ENCODE results near the gene SYTL3. TPM values are rescaled to one million over a fixed set of nuclear protein-coding genes. Genes with fewer than 3 reads are reported as not detected.
A peak's percentile ranks its signal among the peaks of the same experiment; 100 is the strongest.

SYTL3 gene
- total RNA-seq, 2 experiments from 2014 or later: 151 to 163 TPM

DNA sequence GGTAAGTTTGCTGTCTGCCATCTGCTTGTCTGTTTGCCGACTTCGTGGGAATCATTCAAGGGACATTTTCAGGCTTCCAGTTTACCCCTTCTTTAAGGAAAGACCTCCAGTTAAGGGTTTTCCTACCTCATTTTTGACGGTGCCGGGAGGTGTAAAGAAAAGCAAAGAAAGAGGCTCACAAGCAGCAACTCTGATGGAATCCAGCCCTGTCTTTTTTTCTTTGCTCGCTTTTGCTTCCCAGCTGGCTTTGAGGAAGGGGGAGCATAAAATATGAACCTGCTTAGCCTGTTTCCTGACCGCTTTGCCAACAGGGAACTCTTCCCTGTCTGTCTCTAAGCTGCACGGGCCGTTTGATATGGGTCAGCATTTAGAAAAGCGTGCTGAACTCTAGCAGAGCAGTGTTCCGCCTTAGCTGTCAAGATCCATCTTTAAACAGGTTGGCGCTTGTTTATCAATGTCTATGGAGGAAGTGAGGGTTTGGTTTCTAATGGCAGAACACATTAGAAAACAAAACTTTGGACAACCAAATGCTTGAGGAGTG, 13.8 kb downstream of the SYTL3 start:
- no peak for DNase-seq
- H3K4me1 Mint-ChIP-seq (ENCODE audit: low read depth): peaks cover 42% of the 10 kb centered on the region
- no peak for ATAC-seq
- CTCF ChIA-PET: interaction anchor here (1.0 to 5.3 kb wide), 3 partner anchors 9 to 443 kb away, joined by 3 to 55 read pairs (median 4); no protein-coding TSS in a partner anchor
- H3K36me3 Mint-ChIP-seq (ENCODE audit: low read depth): peaks cover 85% of the 10 kb centered on the region
- intact Hi-C loops (cut with micrococcal nuclease): no loop called here
- peak overlapping the region; percentile 62 for H3K4me3 Mint-ChIP-seq
- H3K27me3 Mint-ChIP-seq: no peaks in the 10 kb centered on the region
- H3K9me3 Mint-ChIP-seq: no peaks in the 10 kb centered on the region
- H3K27ac Mint-ChIP-seq: peak overlapping the region; percentile 34
- TF ChIP-seq, protein P1, sequence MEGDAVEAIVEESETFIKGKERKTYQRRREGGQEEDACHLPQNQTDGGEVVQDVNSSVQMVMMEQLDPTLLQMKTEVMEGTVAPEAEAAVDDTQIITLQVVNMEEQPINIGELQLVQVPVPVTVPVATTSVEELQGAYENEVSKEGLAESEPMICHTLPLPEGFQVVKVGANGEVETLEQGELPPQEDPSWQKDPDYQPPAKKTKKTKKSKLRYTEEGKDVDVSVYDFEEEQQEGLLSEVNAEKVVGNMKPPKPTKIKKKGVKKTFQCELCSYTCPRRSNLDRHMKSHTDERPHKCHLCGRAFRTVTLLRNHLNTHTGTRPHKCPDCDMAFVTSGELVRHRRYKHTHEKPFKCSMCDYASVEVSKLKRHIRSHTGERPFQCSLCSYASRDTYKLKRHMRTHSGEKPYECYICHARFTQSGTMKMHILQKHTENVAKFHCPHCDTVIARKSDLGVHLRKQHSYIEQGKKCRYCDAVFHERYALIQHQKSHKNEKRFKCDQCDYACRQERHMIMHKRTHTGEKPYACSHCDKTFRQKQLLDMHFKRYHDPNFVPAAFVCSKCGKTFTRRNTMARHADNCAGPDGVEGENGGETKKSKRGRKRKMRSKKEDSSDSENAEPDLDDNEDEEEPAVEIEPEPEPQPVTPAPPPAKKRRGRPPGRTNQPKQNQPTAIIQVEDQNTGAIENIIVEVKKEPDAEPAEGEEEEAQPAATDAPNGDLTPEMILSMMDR (IDR thresholded peaks at IDR 0.05): no peak
- POLR2A ChIA-PET: interaction anchor here (1.1 to 6.9 kb wide), 6 partner anchors 11 to 23 kb away, joined by 3 to 65 read pairs (median 6); partner anchors contain the start of genes DYNLT1 and SYTL3

DNA sequence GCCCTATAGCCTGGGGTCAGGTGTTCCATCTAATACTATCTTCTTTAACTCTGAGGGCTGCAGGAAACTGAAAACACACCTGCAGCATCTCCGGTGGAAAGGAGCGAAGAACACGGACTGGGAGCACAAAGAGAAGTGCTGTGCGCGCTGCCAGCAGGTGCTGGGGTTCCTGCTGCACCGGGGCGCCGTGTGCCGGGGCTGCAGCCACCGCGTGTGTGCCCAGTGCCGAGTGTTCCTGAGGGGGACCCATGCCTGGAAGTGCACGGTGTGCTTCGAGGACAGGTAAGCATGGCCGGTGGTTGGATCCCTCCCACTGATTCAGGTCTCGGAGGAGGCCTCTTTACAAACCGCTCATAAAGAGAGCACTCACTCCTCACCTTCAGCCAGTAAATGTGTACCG, 15.5 kb downstream of the SYTL3 start:
- TF ChIP-seq, protein P1 (IDR thresholded peaks at IDR 0.05): no peak
- no peak for ATAC-seq
- no peaks in the 10 kb centered on the region for H3K9me3 Mint-ChIP-seq
- POLR2A ChIA-PET: interaction anchor here (0.6 kb wide), 1 partner anchor 251 kb away, joined by 3 read pairs; no protein-coding TSS in a partner anchor
- peaks cover 31% of the 10 kb centered on the region for H3K4me1 Mint-ChIP-seq (ENCODE audit: low read depth)
- CTCF ChIA-PET: interaction anchor here (0.9 kb wide), 1 partner anchor 26 kb away, joined by 4 read pairs; no protein-coding TSS in a partner anchor
- DNase-seq: no peak
- no peak overlapping the region for H3K4me3 Mint-ChIP-seq
- H3K36me3 Mint-ChIP-seq (ENCODE audit: low read depth): peaks cover 83% of the 10 kb centered on the region
- no peaks in the 10 kb centered on the region for H3K27me3 Mint-ChIP-seq
- no peak overlapping the region for H3K27ac Mint-ChIP-seq
- intact Hi-C loops (cut with micrococcal nuclease): no loop called here

DNA sequence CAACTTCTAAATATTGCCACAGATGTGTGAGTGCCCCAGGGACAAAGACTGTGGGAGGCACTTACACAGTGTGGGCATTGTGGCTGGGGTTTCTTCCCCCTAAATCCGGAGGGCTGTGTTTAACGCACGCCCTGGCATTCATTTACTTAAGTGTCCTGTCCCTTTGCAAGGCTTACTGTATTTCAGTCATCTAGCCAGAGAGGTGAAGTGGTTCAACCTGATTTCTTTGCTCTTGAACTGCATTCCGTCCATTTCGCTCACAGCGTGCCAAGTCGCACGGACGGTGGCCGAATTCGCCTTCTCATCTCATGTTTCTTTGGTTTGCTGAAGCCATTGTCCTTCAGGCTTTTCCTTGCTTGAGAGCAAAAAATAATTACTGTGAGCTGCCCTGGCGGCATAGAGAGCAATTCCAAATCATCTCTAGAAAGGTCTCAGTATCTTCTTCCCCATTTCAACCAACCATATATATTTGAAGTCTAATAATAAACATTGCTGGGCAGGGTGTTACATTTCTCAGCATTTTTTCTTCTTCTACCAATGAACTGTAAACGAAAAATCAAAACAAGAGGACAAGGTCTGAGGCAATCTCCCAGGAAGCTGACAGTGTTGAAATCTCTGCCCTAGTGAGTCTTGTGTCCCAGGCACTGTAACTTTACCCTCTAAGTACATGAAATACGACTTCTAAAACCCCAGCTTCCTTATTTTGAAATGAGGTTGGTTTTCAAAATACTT, 16.9 kb downstream of the SYTL3 start:
- peaks cover 74% of the 10 kb centered on the region for H3K36me3 Mint-ChIP-seq (ENCODE audit: low read depth)

DNA sequence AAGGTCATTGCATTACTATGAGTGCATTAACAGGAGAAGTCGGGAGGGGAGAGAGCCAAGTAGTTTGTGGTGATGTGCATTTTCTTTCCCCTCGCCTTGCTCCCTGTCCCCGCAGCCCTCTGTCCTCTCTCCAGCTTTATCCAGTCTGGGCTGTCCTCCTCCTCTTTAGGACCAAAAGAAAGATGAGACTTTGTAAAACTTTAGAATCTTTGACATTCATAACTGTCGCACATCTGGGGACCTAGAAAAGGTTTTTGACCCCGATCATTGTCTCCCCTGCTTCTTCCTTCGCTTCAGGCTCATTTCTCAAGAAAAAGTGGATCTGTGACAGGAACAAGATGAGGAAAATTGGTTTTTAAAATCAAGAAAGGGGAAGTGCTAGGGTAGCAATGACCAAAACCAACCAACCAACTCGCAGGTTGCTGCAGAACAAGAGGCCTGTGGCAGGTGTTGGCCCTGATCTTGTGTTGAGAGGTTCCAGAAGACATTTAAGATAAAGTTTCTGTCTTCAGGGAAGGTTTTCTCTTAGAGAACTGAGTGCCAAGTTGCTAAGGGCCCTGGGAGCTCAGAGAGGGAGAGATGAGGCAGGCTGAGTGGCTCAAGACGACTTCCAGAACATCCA, 17.6 kb downstream of the SYTL3 start:
- Mint-ChIP-seq H3K36me3 (ENCODE audit: low read depth) (peaks cover 68% of the 10 kb centered on the region), H3K27me3 (no peaks in the 10 kb centered on the region), H3K9me3 (no peaks in the 10 kb centered on the region), H3K27ac (no peak overlapping the region), H3K4me3 (no peak overlapping the region), H3K4me1 (ENCODE audit: low read depth) (peaks cover 19% of the 10 kb centered on the region)
- no peak for ATAC-seq
- TF ChIP-seq, protein P1 (IDR thresholded peaks at IDR 0.05): no peak
- intact Hi-C loops (cut with micrococcal nuclease): no loop called here
- ChIA-PET POLR2A (interaction anchor here (0.7 to 0.9 kb wide), 4 partner anchors 10 to 266 kb away, joined by 3 to 4 read pairs (median 4); no protein-coding TSS in a partner anchor), CTCF (interaction anchor here (1.8 to 2.1 kb wide), 2 partner anchors 8 to 24 kb away, joined by 8 to 9 read pairs; no protein-coding TSS in a partner anchor)
- DNase-seq: no peak

More for the DNA sequence above, 16.9 kb downstream of the SYTL3 start:
- peaks cover 23% of the 10 kb centered on the region for H3K4me1 Mint-ChIP-seq (ENCODE audit: low read depth)
- DNase-seq (no peak), ATAC-seq (no peak)
- CTCF ChIA-PET: interaction anchor here (1.8 to 2.1 kb wide), 2 partner anchors 7 to 24 kb away, joined by 8 to 9 read pairs; no protein-coding TSS in a partner anchor
- POLR2A ChIA-PET: interaction anchor here (0.8 kb wide), 1 partner anchor 15 kb away, joined by 4 read pairs; no protein-coding TSS in a partner anchor
- no peak overlapping the region for H3K4me3 Mint-ChIP-seq
- intact Hi-C loops (cut with micrococcal nuclease): no loop called here
- H3K27me3 Mint-ChIP-seq: no peaks in the 10 kb centered on the region
- H3K27ac Mint-ChIP-seq: no peak overlapping the region
- H3K9me3 Mint-ChIP-seq: no peaks in the 10 kb centered on the region
- TF ChIP-seq, protein P1 (IDR thresholded peaks at IDR 0.05): no peak
